Epithelial cell of esophagus (primary cell): ENCODE measurements around the gene LYPD6B.

Source experiments
- DNase-seq: peaks from one replicate; pipeline ENCODE4 v3.0.0; 2010; ENCODE audit warnings: low read depth
- H3K4me3 ChIP-seq: 2 replicates; pipeline ENCODE4 v1.5.1; 2011; ENCODE audit warnings: mild to moderate bottlenecking, low read length, control low read depth
- TF ChIP-seq, protein P1 (sequence below): IDR thresholded peaks from 2 replicates; pipeline ENCODE4 v1.5.1; 2011; ENCODE audit warnings: low read depth, mild to moderate bottlenecking, low read length, control low read depth, inconsistent platforms; ENCODE audit not compliant: insufficient read depth; ENCODE audit errors: missing control alignments

The LYPD6B gene

DNA sequence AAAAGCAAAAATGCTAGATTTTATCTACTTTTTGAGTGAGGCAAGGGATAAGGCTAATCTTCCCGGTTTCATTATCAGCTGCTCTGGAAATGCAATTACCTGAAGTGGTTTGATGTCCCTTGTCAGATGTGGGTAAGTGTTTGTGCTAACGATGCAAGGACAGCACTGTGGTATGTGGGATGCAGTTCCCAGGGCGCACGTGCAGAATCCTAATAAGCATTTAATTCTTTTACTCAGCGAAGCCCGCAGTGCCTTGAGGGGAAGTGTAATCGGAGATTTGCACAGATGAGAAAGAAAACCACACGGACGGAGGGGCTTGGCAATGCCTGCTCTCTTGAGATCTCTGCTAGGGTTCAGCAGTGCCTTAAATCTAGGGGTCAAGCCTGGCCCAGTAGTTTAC lies 183.4 kb downstream of the LYPD6B start:
- no peak for DNase-seq
- H3K4me3 ChIP-seq = no peak overlapping the region
- TF ChIP-seq, protein P1, sequence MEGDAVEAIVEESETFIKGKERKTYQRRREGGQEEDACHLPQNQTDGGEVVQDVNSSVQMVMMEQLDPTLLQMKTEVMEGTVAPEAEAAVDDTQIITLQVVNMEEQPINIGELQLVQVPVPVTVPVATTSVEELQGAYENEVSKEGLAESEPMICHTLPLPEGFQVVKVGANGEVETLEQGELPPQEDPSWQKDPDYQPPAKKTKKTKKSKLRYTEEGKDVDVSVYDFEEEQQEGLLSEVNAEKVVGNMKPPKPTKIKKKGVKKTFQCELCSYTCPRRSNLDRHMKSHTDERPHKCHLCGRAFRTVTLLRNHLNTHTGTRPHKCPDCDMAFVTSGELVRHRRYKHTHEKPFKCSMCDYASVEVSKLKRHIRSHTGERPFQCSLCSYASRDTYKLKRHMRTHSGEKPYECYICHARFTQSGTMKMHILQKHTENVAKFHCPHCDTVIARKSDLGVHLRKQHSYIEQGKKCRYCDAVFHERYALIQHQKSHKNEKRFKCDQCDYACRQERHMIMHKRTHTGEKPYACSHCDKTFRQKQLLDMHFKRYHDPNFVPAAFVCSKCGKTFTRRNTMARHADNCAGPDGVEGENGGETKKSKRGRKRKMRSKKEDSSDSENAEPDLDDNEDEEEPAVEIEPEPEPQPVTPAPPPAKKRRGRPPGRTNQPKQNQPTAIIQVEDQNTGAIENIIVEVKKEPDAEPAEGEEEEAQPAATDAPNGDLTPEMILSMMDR = no peak

DNA sequence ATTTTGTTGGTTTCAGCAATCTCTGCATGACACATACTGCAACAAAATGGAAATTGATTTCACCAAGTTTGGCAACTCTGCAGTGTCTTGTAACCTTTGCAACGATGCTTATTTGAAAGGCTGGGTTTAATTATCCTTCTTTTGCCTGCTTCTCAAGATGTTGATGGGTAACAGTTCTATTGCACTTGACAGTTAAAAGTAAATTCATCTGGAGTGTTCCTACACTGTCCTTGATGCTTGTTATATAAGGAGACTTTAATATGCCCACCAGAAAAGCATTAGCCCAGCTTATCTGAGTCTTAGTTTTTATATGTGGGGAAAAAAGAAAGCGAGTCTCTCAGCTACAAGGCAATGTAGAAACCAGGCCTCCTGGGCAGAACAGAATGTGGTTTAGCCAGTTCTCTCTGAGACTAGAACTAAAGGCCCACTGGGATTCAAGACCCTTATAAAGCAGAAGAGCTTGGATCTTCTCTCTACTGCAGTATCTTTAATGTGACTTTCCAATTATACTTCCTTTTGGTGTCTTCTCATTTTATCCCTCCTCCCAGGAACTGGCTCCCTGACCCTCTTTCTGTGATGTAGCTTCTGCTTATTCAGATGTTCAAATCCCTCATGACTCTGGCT lies 185.1 kb downstream of the LYPD6B start:
- DNase-seq = no peak

DNA sequence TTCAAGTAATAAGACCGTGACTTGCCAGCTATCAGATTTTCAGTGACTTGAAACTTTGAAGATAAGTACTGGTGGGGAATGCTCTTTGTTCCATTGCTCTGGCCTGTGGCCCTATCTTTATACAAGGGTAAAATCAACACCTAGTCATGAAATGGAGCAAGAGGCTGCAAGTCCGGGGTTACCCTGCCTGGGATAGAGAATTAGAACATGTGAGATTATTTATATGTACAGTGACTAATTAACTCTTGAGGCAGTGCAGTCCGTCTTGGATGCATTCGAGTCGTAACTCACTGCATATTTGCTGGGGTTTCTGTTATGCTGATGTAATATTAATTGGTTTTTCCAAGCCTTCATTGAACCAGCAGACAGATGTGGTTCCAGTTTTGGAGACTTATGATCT lies 186.0 kb downstream of the LYPD6B start:
- TF ChIP-seq, protein P1 = no peak
- no peak overlapping the region for H3K4me3 ChIP-seq
- DNase-seq = peak; percentile 20

More for the DNA sequence above, 185.1 kb downstream of the LYPD6B start:
- TF ChIP-seq, protein P1 = no peak
- H3K4me3 ChIP-seq = no peak overlapping the region

DNA sequence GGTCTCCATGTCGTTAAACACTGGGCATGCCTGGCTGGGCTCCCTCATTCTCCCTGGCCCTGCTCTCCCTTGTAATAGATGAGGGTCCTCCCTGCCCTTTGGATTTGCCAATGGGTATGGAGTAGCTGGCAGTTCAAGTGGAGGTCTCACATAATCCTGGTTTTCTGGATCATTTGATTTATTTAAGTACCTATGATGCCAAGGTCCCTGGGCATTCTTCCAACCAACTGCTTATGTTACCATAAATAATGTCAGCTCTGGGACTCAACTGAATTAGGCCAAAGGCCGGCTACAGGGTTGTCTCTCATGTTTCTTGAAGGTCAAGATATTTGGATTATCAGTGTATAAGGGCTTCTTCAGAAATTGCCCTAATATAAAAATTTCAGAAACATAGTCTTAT lies 186.9 kb downstream of the LYPD6B start:
- no peak for DNase-seq

DNA sequence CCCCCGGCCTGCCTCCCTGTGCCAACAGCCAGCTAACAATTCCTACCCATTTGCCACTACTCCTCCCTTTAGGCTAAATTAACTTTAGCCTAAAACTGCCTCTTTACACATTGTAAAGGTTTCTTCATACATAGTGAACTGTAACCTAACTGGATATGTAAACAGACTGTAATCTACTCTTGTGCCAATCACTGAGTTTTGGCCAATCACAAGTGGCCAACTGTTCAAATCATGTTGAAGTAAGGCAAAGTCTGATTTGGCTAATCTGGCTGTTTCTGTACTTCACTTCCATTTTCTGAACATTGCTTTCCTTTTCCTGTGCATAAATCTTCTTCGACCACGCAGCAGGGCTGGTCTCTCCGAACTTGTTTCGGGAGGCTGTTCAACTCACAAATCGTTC lies 188.3 kb downstream of the LYPD6B start:
- H3K4me3 ChIP-seq = no peak overlapping the region
- TF ChIP-seq, protein P1 = no peak
- DNase-seq = no peak

More for the DNA sequence above, 186.9 kb downstream of the LYPD6B start:
- TF ChIP-seq, protein P1 = no peak
- no peak overlapping the region for H3K4me3 ChIP-seq

DNA sequence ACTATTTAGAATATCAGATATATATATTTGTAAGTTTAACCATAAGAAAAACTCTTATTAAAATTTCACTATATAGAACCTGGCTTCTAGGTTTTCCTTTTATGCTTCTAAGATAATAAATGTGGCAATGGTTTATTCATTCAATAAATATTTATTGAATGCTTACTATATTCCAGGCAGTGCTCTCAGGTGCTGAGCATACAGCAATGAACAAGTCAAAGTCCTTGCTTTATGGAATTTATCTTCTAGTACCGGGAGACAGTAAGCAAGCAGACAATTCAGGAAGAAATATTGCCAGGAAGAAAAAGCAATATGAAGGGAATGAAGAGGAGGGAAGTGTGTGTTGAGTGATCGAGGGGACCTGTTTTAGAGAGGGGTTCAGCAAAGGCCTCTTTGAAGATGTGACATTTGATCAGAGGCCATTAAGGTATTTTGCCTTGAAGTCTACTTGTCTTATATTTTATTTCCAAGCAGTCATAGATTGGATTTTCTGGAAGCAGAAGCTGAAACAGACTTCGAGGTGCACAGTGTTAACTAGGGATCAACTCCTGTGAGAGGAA lies 197.4 kb downstream of the LYPD6B start:
- H3K4me3 ChIP-seq = no peak overlapping the region
- TF ChIP-seq, protein P1 = no peak
- no peak for DNase-seq

DNA sequence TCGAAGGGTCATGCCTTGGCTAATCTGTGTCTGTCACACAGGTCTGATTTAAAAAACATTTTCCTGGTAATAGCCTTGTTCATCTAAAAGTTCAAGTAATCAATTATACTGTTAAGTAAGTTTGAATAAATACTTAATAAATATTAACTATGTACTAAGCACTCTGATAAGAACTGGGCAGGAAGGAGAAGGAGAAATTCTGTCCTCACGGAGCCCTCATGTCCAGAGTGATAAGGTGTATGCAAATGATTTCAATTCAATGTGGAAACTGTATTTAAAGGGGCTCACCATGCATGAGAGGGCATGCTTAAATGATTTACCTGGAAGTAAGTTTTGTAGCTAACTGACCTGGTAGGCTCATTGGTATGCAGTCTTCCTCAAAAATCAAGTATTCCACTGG lies 197.9 kb downstream of the LYPD6B start:
- TF ChIP-seq, protein P1 = no peak
- H3K4me3 ChIP-seq = no peak overlapping the region
- no peak for DNase-seq
